GM12874 (cell line): ENCODE data around the gene CDH20.

ENCODE experiments used
- TF ChIP-seq, protein P1 (sequence below): IDR thresholded peaks from 2 replicates; pipeline ENCODE4 v1.5.1; 2011; ENCODE audit warnings: low read depth, mild to moderate bottlenecking, control low read depth, low read length, moderate library complexity; ENCODE audit not compliant: insufficient read depth

The CDH20 gene

DNA sequence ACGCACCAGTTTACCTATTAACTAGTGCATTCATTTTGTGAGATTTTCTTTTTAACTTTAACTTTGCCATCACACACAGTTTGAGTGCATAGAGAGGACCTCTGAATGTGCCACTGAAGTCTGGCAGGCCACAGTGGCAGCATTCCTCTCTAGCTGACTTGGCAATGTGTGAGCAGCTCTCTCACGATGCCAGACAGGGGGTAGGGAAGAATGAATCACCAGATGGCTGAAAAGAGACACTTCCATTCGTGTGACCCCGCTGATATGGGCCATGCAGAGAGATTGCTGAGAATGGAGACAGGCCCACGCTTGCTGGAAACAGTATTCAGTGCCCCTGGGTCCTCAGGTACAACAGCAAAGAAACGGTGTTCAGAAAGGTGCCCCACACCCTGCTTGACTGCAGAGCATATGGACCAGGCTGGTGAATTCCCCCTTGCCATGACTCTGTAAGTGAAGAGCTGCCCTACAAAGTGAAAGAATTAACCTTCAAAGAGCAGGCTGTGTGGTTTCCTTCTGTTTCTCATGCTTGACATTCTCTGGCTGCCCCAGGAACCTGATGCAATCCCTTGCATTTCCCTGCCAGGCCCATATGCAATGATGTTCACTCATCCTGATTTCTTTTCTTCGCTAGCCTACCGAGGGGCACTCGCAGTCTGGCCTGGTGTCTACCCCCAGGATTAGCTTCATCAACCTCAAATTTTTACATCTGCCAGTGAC is 236.1 kb downstream of the CDH20 start:
- TF ChIP-seq, protein P1, sequence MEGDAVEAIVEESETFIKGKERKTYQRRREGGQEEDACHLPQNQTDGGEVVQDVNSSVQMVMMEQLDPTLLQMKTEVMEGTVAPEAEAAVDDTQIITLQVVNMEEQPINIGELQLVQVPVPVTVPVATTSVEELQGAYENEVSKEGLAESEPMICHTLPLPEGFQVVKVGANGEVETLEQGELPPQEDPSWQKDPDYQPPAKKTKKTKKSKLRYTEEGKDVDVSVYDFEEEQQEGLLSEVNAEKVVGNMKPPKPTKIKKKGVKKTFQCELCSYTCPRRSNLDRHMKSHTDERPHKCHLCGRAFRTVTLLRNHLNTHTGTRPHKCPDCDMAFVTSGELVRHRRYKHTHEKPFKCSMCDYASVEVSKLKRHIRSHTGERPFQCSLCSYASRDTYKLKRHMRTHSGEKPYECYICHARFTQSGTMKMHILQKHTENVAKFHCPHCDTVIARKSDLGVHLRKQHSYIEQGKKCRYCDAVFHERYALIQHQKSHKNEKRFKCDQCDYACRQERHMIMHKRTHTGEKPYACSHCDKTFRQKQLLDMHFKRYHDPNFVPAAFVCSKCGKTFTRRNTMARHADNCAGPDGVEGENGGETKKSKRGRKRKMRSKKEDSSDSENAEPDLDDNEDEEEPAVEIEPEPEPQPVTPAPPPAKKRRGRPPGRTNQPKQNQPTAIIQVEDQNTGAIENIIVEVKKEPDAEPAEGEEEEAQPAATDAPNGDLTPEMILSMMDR, result no peak

GRCh38 chr18:61570070-61570469 is 236.8 kb downstream of the CDH20 start:
- TF ChIP-seq, protein P1, result no peak

DNA sequence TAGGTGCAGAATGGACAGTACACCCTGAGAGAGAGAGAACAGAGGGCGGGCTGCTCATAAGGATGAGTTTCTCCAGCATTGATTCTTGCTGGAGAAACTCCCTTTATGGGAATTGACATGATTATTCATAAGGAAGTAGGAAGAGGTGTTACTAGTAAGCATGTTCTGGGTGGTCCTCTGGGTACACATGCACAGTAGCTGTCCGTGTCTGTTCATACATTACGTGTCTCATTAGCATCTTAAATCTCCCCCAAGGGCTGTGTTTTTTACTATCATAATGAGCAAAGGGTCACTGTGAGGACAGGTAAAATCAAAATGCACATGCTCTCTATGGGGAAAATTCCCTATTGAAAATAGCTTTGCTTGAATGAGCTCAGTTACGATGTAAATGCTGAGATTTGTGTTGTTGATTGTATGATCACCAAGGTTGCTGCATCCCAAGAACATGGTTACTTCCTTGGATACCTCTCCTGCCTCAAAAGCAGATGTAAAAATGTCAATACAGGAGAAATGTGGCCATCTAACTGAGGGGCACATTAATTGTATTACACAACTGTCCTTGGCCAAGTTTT is 238.9 kb downstream of the CDH20 start:
- TF ChIP-seq, protein P1, result no peak

GRCh38 chr18:61572871-61573270 is 239.6 kb downstream of the CDH20 start:
- TF ChIP-seq, protein P1, result no peak

DNA sequence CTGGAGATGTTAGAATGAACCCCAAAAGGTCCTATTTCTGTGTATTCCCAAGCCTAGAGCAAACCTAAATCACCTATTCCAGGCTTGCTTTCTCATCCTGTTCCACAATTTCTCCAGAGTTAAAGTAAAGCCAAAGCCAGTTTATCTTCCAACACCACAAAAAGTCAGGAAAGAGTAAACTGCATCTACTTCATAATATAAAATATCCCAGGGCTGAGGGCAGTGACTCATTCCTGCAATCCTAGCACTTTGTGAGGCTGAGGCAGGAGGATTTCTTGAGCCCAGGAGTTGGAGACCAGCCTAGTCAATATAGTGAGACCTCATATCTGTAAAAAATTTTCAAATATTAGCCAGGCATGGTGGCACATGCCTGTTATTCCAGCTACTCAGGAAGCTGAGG is 241.4 kb downstream of the CDH20 start:
- TF ChIP-seq, protein P1, result no peak

DNA sequence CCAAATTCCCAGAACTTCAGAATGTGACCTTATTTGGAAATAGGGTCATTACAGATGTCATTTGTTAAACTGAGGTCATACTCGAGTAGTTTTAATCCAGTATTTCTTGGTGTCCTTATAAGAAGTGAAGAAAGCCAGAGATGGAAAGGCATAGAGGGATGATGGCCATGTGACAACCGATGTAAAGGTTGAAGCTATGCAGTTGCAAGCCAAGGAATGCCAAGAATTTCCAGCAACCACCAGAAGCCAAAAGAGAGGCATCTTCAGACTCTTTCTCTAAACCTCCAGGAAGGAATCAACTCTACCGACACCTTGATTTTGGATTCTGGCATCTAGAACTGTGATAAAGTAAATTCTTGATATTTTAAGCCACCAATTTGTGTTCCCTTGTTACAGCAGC is 242.2 kb downstream of the CDH20 start:
- TF ChIP-seq, protein P1, result no peak

GRCh38 chr18:61578846-61579245 is 245.6 kb downstream of the CDH20 start:
- TF ChIP-seq, protein P1, result no peak
